ENCODE measurements around the gene TSC22D4. TPM values are rescaled to one million over a fixed set of nuclear protein-coding genes. Genes with fewer than 3 reads are reported as not detected.

TSC22D4 gene
- total RNA-seq, 1 experiment from 2014 or later = 71.0 TPM

- Histone ChIP-seq H3K27ac (ENCODE audit: low read depth, low read length, poor library complexity, severe bottlenecking) (peak overlapping the region; percentile 99), H3K27me3 (replicated peaks; ENCODE audit: insufficient read depth, low read depth, low read length, poor library complexity) (no peaks in the 10 kb centered on the region), H3K9me3 (ENCODE audit: low read depth, low read length, poor library complexity, severe bottlenecking) (peaks cover 4% of the 10 kb centered on the region), H3K4me3 (ENCODE audit: low read depth, low read length, poor library complexity, severe bottlenecking) (peak overlapping the region; percentile 93), H3K36me3 (ENCODE audit: insufficient read depth, low read length, poor library complexity, severe bottlenecking) (peaks cover 32% of the 10 kb centered on the region), H3K4me1 (ENCODE audit: insufficient read depth, low read length, poor library complexity, severe bottlenecking) (peaks cover 23% of the 10 kb centered on the region)
- intact Hi-C loops (cut with micrococcal nuclease; ENCODE audit: unreplicated experiment) = no loop called here
- DNase-seq (ENCODE audit: low spot score) = peak; percentile 99
- CTCF ChIA-PET = interaction anchor here (0.6 to 1.3 kb wide), 2 partner anchors 314 to 435 kb away, joined by 3 to 4 read pairs; no protein-coding TSS in a partner anchor
- no TSS peak for BruUV-seq (replicated peaks)
- POLR2A ChIA-PET (ENCODE audit: low non-redundant PET) = interaction anchor here (0.5 to 0.7 kb wide), 4 partner anchors 50 to 328 kb away, joined by 3 to 5 read pairs (median 3); no protein-coding TSS in a partner anchor
- TF ChIP-seq CTCF (conservative IDR thresholded peaks at IDR 0.05; ENCODE audit: low read depth, low read length) (no peak), EZH2 (IDR thresholded peaks at IDR 0.05; ENCODE audit: borderline replicate concordance, low read depth, low read length, poor library complexity, severe bottlenecking) (no peak)
Observed at GRCh38 chr7:100428967-100429636, 49.9 kb downstream of the TSC22D4 start.

GRCh38 chr7:100428199-100428966 is 50.6 kb downstream of the TSC22D4 start, which contains the start of gene ZCWPW1:
TSS of gene ZCWPW1 (minus strand) at chr7:100428703. CDS start at chr7:100420649, 8,054 bp downstream.
- intact Hi-C loops (cut with micrococcal nuclease; ENCODE audit: unreplicated experiment) = no loop called here
- Histone ChIP-seq H3K27me3 (replicated peaks; ENCODE audit: insufficient read depth, low read depth, low read length, poor library complexity) (no peaks in the 10 kb centered on the region), H3K4me3 (ENCODE audit: low read depth, low read length, poor library complexity, severe bottlenecking) (peak within 1 kb of the TSS; percentile 93), H3K4me1 (ENCODE audit: insufficient read depth, low read length, poor library complexity, severe bottlenecking) (peaks cover 23% of the 10 kb centered on the region), H3K36me3 (ENCODE audit: insufficient read depth, low read length, poor library complexity, severe bottlenecking) (peaks cover 25% of the 10 kb centered on the region), H3K27ac (ENCODE audit: low read depth, low read length, poor library complexity, severe bottlenecking) (peak within 1 kb of the TSS; percentile 99), H3K9me3 (ENCODE audit: low read depth, low read length, poor library complexity, severe bottlenecking) (peaks cover 4% of the 10 kb centered on the region)
- DNase-seq (ENCODE audit: low spot score) = peak; percentile 98
- TF ChIP-seq EZH2 (IDR thresholded peaks at IDR 0.05; ENCODE audit: borderline replicate concordance, low read depth, low read length, poor library complexity, severe bottlenecking) (no peak), CTCF (conservative IDR thresholded peaks at IDR 0.05; ENCODE audit: low read depth, low read length) (no peak)
- ChIA-PET CTCF (interaction anchor here (1.3 kb wide), 1 partner anchor 435 kb away, joined by 3 read pairs; no protein-coding TSS in a partner anchor), POLR2A (ENCODE audit: low non-redundant PET) (interaction anchor here (0.5 to 1.0 kb wide), 6 partner anchors 10 to 990 kb away, joined by 3 to 5 read pairs (median 3); partner anchors contain the start of genes CPSF4 and PTCD1)
- TSS peak; percentile 53 for BruUV-seq (replicated peaks)

- ChIA-PET POLR2A (ENCODE audit: low non-redundant PET) (interaction anchor here (1.0 kb wide), 1 partner anchor 9 kb away, joined by 3 read pairs; no protein-coding TSS in a partner anchor), CTCF (no interaction called here)
- H3K27ac ChIP-seq (ENCODE audit: low read depth, low read length, poor library complexity, severe bottlenecking) = peak overlapping the region; percentile 99
- TF ChIP-seq EZH2 (IDR thresholded peaks at IDR 0.05; ENCODE audit: borderline replicate concordance, low read depth, low read length, poor library complexity, severe bottlenecking) (no peak), CTCF (conservative IDR thresholded peaks at IDR 0.05; ENCODE audit: low read depth, low read length) (no peak)
- no TSS peak for BruUV-seq (replicated peaks)
- intact Hi-C loops (cut with micrococcal nuclease; ENCODE audit: unreplicated experiment) = no loop called here
- H3K4me1 ChIP-seq (ENCODE audit: insufficient read depth, low read length, poor library complexity, severe bottlenecking) = peaks cover 22% of the 10 kb centered on the region
- peaks cover 4% of the 10 kb centered on the region for H3K9me3 ChIP-seq (ENCODE audit: low read depth, low read length, poor library complexity, severe bottlenecking)
- H3K4me3 ChIP-seq (ENCODE audit: low read depth, low read length, poor library complexity, severe bottlenecking) = no peak overlapping the region
- no peaks in the 10 kb centered on the region for H3K27me3 ChIP-seq (replicated peaks; ENCODE audit: insufficient read depth, low read depth, low read length, poor library complexity)
- DNase-seq (ENCODE audit: low spot score) = no peak
- H3K36me3 ChIP-seq (ENCODE audit: insufficient read depth, low read length, poor library complexity, severe bottlenecking) = peaks cover 19% of the 10 kb centered on the region
Observed at GRCh38 chr7:100427762-100428198, 51.2 kb downstream of the TSC22D4 start.

Data from A673 (cell line).